Stomach (tissue), 8 donors: ENCODE measurements around the gene DMWD. TPM values are rescaled to one million over a fixed set of nuclear protein-coding genes. Genes with fewer than 3 reads are reported as not detected.

Experiments used
- polyA plus RNA-seq, 3 donors: library from polyadenylated mRNA; stranded (reverse); fragments of 200-250 nt; gene quantifications; one replicate each; pipeline ENCODE4 v1.2.3, GENCODE V29; 2013
- total RNA-seq, 5 donors: library from RNA; depleted of rRNA; stranded (reverse); fragments of >200 nt; gene quantifications; one replicate each; pipeline versions ENCODE4 v1.1.0 to v1.2.3, GENCODE V29; 2014 to 2016
- donor health status: healthy with polysubstance abuse.
- donor health status: Bipolar disorder and iron deficiency.
- donor health status: healthy.

Gene DMWD
- total and polyA plus RNA-seq, 8 donors = 5.3 to 52.1 (median 17.2) TPM

Other genes starting within 250 kb of the DMWD start
- 10 to 100 TPM in 1 of 5 donors, 1 to 10 TPM in 3, under 1 TPM in 1; under 0.01 to 27.5 (median 3.7) TPM for gene OPA3, start 208.0 kb downstream of the DMWD start, total RNA-seq
- 1 to 10 TPM; 2.9 to 5.5 (median 4.9) TPM for gene OPA3, start 208.0 kb downstream of the DMWD start, polyA plus RNA-seq
- 1 to 10 TPM; 1.3 to 5.8 (median 2.0) TPM for gene GPR4, start 190.6 kb downstream of the DMWD start, total RNA-seq
- 1 to 10 TPM in 2 of 3 donors, under 1 TPM in 1; 0.60 to 3.2 (median 2.9) TPM for gene GPR4, start 190.6 kb downstream of the DMWD start, polyA plus RNA-seq
- gene EML2, start 153.4 kb downstream of the DMWD start, total RNA-seq = 100 to 1,000 TPM in 2 of 5 donors, 10 to 100 TPM in 3; 17.8 to 387 (median 33.8) TPM
- gene EML2, start 153.4 kb downstream of the DMWD start, polyA plus RNA-seq = 10 to 100 TPM; 28.6 to 53.0 (median 31.8) TPM
- 10 to 100 TPM in 3 of 5 donors, 1 to 10 TPM in 2; 5.1 to 44.9 (median 11.9) TPM for gene GIPR, start 124.6 kb downstream of the DMWD start, total RNA-seq
- gene GIPR, start 124.6 kb downstream of the DMWD start, polyA plus RNA-seq = 1 to 10 TPM; 1.9 to 2.4 (median 2.1) TPM
- 100 to 1,000 TPM in 3 of 5 donors, 10 to 100 TPM in 2; 79.9 to 217 (median 127) TPM for gene SNRPD2, start 100.9 kb downstream of the DMWD start, total RNA-seq
- 100 to 1,000 TPM; 378 to 511 (median 467) TPM for gene SNRPD2, start 100.9 kb downstream of the DMWD start, polyA plus RNA-seq
- 10 to 100 TPM in 2 of 5 donors, 1 to 10 TPM in 3; 5.8 to 33.6 (median 7.6) TPM for gene QPCTL, start 100.2 kb downstream of the DMWD start, total RNA-seq
- 1 to 10 TPM; 1.7 to 7.0 (median 4.2) TPM for gene QPCTL, start 100.2 kb downstream of the DMWD start, polyA plus RNA-seq
- 10 to 100 TPM in 3 of 5 donors, 1 to 10 TPM in 2; 4.0 to 61.7 (median 12.3) TPM for gene FBXO46, start 61.9 kb downstream of the DMWD start, total RNA-seq
- 10 to 100 TPM in 1 of 3 donors, 1 to 10 TPM in 2; 6.3 to 10.1 (median 7.9) TPM for gene FBXO46, start 61.9 kb downstream of the DMWD start, polyA plus RNA-seq
- gene MEIOSIN, start 59.4 kb downstream of the DMWD start, total RNA-seq = not detected
- not detected for gene MEIOSIN, start 59.4 kb downstream of the DMWD start, polyA plus RNA-seq
- 10 to 100 TPM in 4 of 5 donors, 1 to 10 TPM in 1; 4.0 to 39.1 (median 25.9) TPM for gene SIX5, start 23.6 kb downstream of the DMWD start, total RNA-seq
- 10 to 100 TPM; 14.4 to 23.3 (median 16.6) TPM for gene SIX5, start 23.6 kb downstream of the DMWD start, polyA plus RNA-seq
- gene DMPK, start 10.4 kb downstream of the DMWD start, total RNA-seq = 100 to 1,000 TPM in 2 of 5 donors, 10 to 100 TPM in 3; 53.1 to 248 (median 72.8) TPM
- gene DMPK, start 10.4 kb downstream of the DMWD start, polyA plus RNA-seq = 10 to 100 TPM; 27.2 to 76.9 (median 56.5) TPM
- gene RSPH6A, start 22.5 kb upstream of the DMWD start, total RNA-seq = 1 to 10 TPM in 2 of 5 donors, under 1 TPM in 1, not detected in 2; 0.37 to 5.8 (median 1.4) TPM
- gene RSPH6A, start 22.5 kb upstream of the DMWD start, polyA plus RNA-seq = not detected
- gene SYMPK, start 70.3 kb upstream of the DMWD start, total RNA-seq = 100 to 1,000 TPM in 2 of 5 donors, 10 to 100 TPM in 3; 32.2 to 420 (median 84.6) TPM
- 100 to 1,000 TPM in 1 of 3 donors, 10 to 100 TPM in 2; 71.9 to 101 (median 75.0) TPM for gene SYMPK, start 70.3 kb upstream of the DMWD start, polyA plus RNA-seq
- 10 to 100 TPM in 4 of 5 donors, 1 to 10 TPM in 1; 7.6 to 46.7 (median 18.5) TPM for gene FOXA3, start 71.5 kb upstream of the DMWD start, total RNA-seq
- gene FOXA3, start 71.5 kb upstream of the DMWD start, polyA plus RNA-seq = 10 to 100 TPM; 11.9 to 65.8 (median 41.0) TPM
- 10 to 100 TPM in 4 of 5 donors, not detected in 1; 13.4 to 75.9 (median 24.1) TPM for gene IRF2BP1, start 93.3 kb upstream of the DMWD start, total RNA-seq
- 10 to 100 TPM; 11.5 to 12.8 (median 12.8) TPM for gene IRF2BP1, start 93.3 kb upstream of the DMWD start, polyA plus RNA-seq
- 10 to 100 TPM in 1 of 5 donors, 1 to 10 TPM in 1, under 1 TPM in 3; 0.58 to 12.2 (median 0.73) TPM for gene MYPOP, start 109.8 kb upstream of the DMWD start, total RNA-seq
- gene MYPOP, start 109.8 kb upstream of the DMWD start, polyA plus RNA-seq = 1 to 10 TPM; 4.2 to 5.0 (median 5.0) TPM
- gene NANOS2, start 121.9 kb upstream of the DMWD start, total RNA-seq = not detected
- gene NANOS2, start 121.9 kb upstream of the DMWD start, polyA plus RNA-seq = not detected
- 1 to 10 TPM in 2 of 5 donors, under 1 TPM in 1, not detected in 2; 0.45 to 1.8 (median 1.2) TPM for gene NOVA2, start 181.0 kb upstream of the DMWD start, total RNA-seq
- 10 to 100 TPM in 1 of 3 donors, 1 to 10 TPM in 1, under 1 TPM in 1; 0.38 to 10.7 (median 1.4) TPM for gene NOVA2, start 181.0 kb upstream of the DMWD start, polyA plus RNA-seq
- gene CCDC61, start 202.6 kb upstream of the DMWD start, total RNA-seq = 10 to 100 TPM in 3 of 5 donors, 1 to 10 TPM in 2; 2.4 to 38.8 (median 14.5) TPM
- 10 to 100 TPM; 10.7 to 17.9 (median 12.0) TPM for gene CCDC61, start 202.6 kb upstream of the DMWD start, polyA plus RNA-seq
- gene PGLYRP1, start 230.2 kb upstream of the DMWD start, total RNA-seq = not detected
- gene PGLYRP1, start 230.2 kb upstream of the DMWD start, polyA plus RNA-seq = 1 to 10 TPM in 1 of 3 donors, under 1 TPM in 1, not detected in 1; 0.56 to 3.5 TPM
- not detected for gene IGFL4, start 248.2 kb upstream of the DMWD start, total RNA-seq
- under 1 TPM in 1 of 3 donors, not detected in 2; 0.15 TPM for gene IGFL4, start 248.2 kb upstream of the DMWD start, polyA plus RNA-seq